Ovary (tissue), 9 donors: ENCODE measurements around the gene PRCD. TPM values are rescaled to one million over a fixed set of nuclear protein-coding genes. Genes with fewer than 3 reads are reported as not detected.
A peak's percentile ranks its signal among the peaks of the same experiment; 100 is the strongest.

Experiments used
- DNase-seq, 5 donors: peaks; one replicate each; pipeline ENCODE4 v3.0.0-alpha.2; 2019 to 2020
- H3K27ac ChIP-seq, 2 donors: fragments of 200-600 bp; one replicate each; pipeline versions ENCODE4 v1.5.1 to v1.8.0; 2019 to 2022
- H3K27me3 ChIP-seq: fragments of 200-600 bp; one replicate; pipeline ENCODE4 v1.8.0; 2022
- H3K36me3 ChIP-seq: fragments of 200-600 bp; sonication (generic); one replicate; pipeline ENCODE4 v1.5.1; 2019
- H3K4me1 ChIP-seq: one replicate; pipeline ENCODE4 v1.8.1; 2013; ENCODE audit warnings: mild to moderate bottlenecking, moderate library complexity; ENCODE audit not compliant: insufficient read depth
- H3K4me3 ChIP-seq: fragments of 200-600 bp; sonication (generic); one replicate; pipeline ENCODE4 v1.5.1; 2017
- H3K9me3 ChIP-seq, 2 donors: fragments of 200-600 bp in 1 of 2; sonication (generic) in 1 of 2; one replicate each; pipeline versions ENCODE4 v1.5.1 to v1.8.1; 2013 to 2019; ENCODE audit warnings: mild to moderate bottlenecking in 1 of 2, moderate library complexity in 1 of 2
- EP300 ChIP-seq: sonication (generic); formaldehyde crosslinking; IDR thresholded peaks from one replicate; pipeline ENCODE4 v1.6.1; 2017; ENCODE audit warnings: antibody characterized with exemption
- POLR2A ChIP-seq: fragments of 450-650 bp; IDR thresholded peaks from one replicate; pipeline ENCODE4 v1.6.1; 2017; ENCODE audit warnings: antibody characterized with exemption, mild to moderate bottlenecking, moderate library complexity
- WGBS, 3 donors: extraction: QIAGEN DNeasy Blood & Tissue Kit in 1 of 3; methylation state at CpG; one replicate each; pipeline versions ENCODE4 v1.1.5 to v1.1.7; 2013 to 2017; 5-methylcytosine and 5-hydroxymethylcytosine counted together
- intact Hi-C, 4 donors: fragments of 100-400 bp; cut with DNase I; formaldehyde crosslinking; loops; one replicate each; pipeline versions ENCODE4 v1.11.0 to v1.15.1; 2022 to 2023
- polyA plus RNA-seq, 2 donors: library from polyadenylated mRNA; stranded (reverse); fragments of 200-250 nt in 1 of 2; fragments of 350-450 nt in 1 of 2; fragmentation: Illumina TruSeq in 1 of 2; extraction: RNeasy Lipid Tissue Mini Kit (QIAGEN cat#74804) in 1 of 2; gene quantifications; one replicate each; pipeline ENCODE4 v1.2.3, GENCODE V29; 2013 to 2014
- total RNA-seq, 7 donors: library from RNA; depleted of rRNA in 2 of 7; stranded (reverse); fragments of >200 nt in 2 of 7; fragmentation: NEBNext Ultra II Directional in 3 of 7; extraction: Animal tissue kit (Norgen Biotek cat#: 25700) in 3 of 7; gene quantifications; one replicate each; pipeline versions ENCODE4 v1.1.0 to v1.2.4, GENCODE V29; 2016 to 2023
- TF ChIP-seq, protein P1 (sequence below), 3 donors: fragments of 450-650 bp in 2 of 3; fragments of 200-600 bp in 1 of 3; IDR thresholded peaks; one replicate each; pipeline versions ENCODE4 v1.5.1 to v1.8.0; 2016 to 2022; ENCODE audit warnings: antibody characterized with exemption in 3 of 3, mild to moderate bottlenecking in 1 of 3
- donor health status: DM: no; HTN: no; CAD: no; lungs with moderate emphysema.
- donor health status: DM: no; HTN: no; CAD: no.
- donor health status: Bipolar disorder and iron deficiency.
- donor health status: DM: yes; HTN: yes; CAD: no.
- donor health status: DM: no; HTN: no; CAD: no.
- donor health status: DM: yes; HTN: yes; CAD: no.

The PRCD gene
- total and polyA plus RNA-seq, 9 donors: 1.5 to 12.2 (median 2.8) TPM

DNA sequence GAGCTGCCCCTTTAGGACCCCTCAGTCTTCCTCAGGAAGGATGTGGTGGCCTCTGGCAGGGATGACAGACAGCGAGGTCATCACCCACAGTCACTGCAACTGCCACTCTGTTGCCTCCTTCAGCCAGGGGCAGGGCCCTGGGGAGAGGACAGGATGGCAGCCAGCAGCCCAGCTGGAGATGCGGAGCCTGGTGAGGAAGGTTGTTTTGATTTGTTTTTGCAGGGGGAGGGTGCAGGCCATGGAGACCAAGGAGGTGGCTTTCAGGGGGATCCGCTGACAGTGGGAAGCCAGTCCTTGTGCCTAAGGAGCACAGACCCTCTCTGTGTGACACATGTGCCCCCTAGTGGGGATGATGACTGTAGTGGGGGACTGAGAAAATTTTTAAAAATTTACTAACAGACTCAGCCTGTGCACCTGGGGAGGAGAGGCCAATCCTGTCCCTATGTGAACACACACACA is 7.4 kb downstream of the PRCD start:
- DNase-seq: peak; percentile 62 to 84 (median 70)
- H3K9me3 ChIP-seq: no peaks in the 10 kb centered on the region
- intact Hi-C loops: loop anchor here in 3 of 4 donors (1.0 to 2.0 kb wide), 2 partner anchors 24 to 25 kb away; no protein-coding TSS in a partner anchor
- no peaks in the 10 kb centered on the region for H3K36me3 ChIP-seq
- no peak overlapping the region for H3K4me3 ChIP-seq
- no peak overlapping the region for H3K27ac ChIP-seq
- TF ChIP-seq, protein P1, sequence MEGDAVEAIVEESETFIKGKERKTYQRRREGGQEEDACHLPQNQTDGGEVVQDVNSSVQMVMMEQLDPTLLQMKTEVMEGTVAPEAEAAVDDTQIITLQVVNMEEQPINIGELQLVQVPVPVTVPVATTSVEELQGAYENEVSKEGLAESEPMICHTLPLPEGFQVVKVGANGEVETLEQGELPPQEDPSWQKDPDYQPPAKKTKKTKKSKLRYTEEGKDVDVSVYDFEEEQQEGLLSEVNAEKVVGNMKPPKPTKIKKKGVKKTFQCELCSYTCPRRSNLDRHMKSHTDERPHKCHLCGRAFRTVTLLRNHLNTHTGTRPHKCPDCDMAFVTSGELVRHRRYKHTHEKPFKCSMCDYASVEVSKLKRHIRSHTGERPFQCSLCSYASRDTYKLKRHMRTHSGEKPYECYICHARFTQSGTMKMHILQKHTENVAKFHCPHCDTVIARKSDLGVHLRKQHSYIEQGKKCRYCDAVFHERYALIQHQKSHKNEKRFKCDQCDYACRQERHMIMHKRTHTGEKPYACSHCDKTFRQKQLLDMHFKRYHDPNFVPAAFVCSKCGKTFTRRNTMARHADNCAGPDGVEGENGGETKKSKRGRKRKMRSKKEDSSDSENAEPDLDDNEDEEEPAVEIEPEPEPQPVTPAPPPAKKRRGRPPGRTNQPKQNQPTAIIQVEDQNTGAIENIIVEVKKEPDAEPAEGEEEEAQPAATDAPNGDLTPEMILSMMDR (IDR thresholded peaks at IDR 0.05): peak; percentile 50 to 84 (median 79)
- no peak for TF ChIP-seq EP300
- H3K4me1 ChIP-seq: peaks cover 34% of the 10 kb centered on the region
- WGBS, 3 donors: 30 to 38% (median 33%) methylated on average over 3 of the region's 3 CpGs
- no peaks in the 10 kb centered on the region for H3K27me3 ChIP-seq

DNA sequence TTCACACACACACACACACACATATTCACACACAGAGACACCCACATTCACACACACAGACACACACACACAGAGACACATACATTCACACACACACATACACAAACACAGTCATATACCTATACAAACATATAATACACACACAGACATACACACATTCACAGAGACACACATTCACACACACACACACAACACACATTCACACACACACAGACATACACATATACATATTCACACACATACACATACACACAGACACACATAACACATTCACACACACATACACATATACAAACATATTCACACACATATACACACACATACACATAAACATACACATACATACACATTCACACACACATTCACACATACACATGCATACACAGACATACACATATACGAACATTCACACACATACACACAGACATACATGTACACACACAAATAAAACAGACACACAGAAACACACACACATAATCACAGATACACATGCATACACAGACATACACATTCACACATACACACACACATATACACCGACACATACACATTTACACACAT is 7.9 kb downstream of the PRCD start:
- 87 to 93% (median 89%) methylated on average over 2 of the region's 2 CpGs for WGBS, 3 donors
- H3K4me1 ChIP-seq: peaks cover 34% of the 10 kb centered on the region
- no peaks in the 10 kb centered on the region for H3K36me3 ChIP-seq
- no peak for TF ChIP-seq POLR2A
- no peaks in the 10 kb centered on the region for H3K9me3 ChIP-seq
- H3K27ac ChIP-seq: no peak overlapping the region
- no peak for DNase-seq
- H3K4me3 ChIP-seq: no peak overlapping the region
- intact Hi-C loops: loop anchor here in 3 of 4 donors (1.0 to 2.0 kb wide), 2 partner anchors 25 kb away; no protein-coding TSS in a partner anchor
- no peaks in the 10 kb centered on the region for H3K27me3 ChIP-seq

DNA sequence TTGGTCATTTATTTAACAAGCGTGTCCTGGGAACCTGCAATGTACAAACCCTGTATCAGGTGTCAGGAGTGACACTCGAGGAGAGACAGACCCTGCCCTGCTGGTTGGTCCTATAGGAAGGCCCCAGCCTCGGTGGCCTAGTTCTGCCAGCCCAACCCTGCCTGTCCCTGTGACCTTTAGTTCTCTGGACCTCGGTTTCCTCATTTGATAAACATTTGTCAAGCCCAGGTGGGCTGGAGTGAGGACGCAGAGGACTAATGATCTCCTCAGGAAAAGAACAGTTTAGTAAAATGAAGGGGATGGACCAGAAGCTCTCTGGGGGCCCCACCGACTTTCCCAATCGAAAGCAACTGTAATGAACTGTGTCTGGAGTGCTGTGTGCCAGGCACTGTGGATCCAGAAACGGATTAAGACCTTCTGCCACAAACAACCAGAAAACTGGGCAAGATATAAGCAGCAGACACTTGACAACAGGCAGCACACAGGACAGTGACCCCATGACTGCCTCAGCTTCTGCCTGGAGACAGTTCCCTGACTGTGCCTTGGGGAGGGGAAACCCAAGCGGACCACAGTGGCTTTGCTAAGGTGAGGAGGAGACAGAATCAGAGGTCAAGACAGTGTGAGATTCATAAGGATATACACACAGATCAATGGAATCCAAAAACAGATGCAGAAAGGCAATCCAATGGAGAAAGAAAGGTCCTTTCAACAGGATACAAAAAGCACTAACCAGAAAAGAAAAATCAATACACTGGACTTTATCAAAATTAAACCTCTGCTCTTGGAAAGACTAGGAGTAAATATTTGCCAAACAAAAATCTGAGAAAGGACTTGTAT is 8.8 kb downstream of the PRCD start:
- 67 to 71% (median 70%) methylated on average over 9 of the region's 9 CpGs for WGBS, 3 donors
- Histone ChIP-seq H3K27ac (no peak overlapping the region), H3K27me3 (no peaks in the 10 kb centered on the region), H3K9me3 (no peaks in the 10 kb centered on the region), H3K4me3 (no peak overlapping the region), H3K4me1 (peaks cover 32% of the 10 kb centered on the region), H3K36me3 (no peaks in the 10 kb centered on the region)
- intact Hi-C loops: no loop called here
- TF ChIP-seq EP300 (no peak), POLR2A (no peak)
- TF ChIP-seq, protein P1 (IDR thresholded peaks at IDR 0.05): no peak
- DNase-seq: no peak

DNA sequence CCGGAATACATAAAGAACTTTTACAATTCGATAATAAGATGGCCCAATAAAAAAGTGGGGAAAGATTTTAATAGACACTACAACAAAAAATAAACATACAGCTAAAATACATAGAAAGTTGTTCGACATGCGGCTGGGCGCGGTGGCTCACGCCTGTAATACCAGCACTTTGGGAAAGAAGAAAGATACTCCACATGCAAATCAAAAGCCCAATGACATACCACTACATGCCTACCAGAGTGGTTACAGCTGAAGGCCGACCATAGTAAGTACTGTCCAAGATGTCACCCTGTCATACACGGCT is 9.3 kb downstream of the PRCD start:
- no peaks in the 10 kb centered on the region for H3K9me3 ChIP-seq
- no peak overlapping the region for H3K4me3 ChIP-seq
- no peak overlapping the region for H3K27ac ChIP-seq
- WGBS, 3 donors: 83 to 89% (median 88%) methylated on average over 9 of the region's 9 CpGs
- intact Hi-C loops: no loop called here
- peaks cover 27% of the 10 kb centered on the region for H3K4me1 ChIP-seq
- no peaks in the 10 kb centered on the region for H3K36me3 ChIP-seq
- DNase-seq: no peak
- TF ChIP-seq POLR2A (no peak), EP300 (no peak)
- TF ChIP-seq, protein P1 (IDR thresholded peaks at IDR 0.05): no peak
- no peaks in the 10 kb centered on the region for H3K27me3 ChIP-seq

DNA sequence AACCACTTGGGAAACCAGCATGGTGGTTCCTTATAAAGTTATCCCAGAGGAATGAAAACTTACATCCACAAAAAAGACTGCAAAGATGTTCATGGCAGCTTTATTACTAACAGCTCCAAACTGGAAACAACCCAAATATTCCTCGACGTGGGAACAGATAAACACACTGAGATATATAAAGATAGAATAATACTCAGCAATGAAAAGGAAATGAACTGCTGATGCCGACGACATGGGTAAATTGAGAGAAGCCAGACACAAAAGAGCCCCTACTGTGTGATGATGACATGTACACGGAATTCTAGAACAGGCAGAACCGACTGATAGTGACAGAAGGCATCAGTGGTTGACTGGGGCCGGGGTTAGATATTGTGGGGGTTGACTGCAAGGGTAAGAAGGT is 9.7 kb downstream of the PRCD start:
- H3K4me1 ChIP-seq: peaks cover 23% of the 10 kb centered on the region
- no peak overlapping the region for H3K27ac ChIP-seq

More for the DNA sequence above, 9.7 kb downstream of the PRCD start:
- Histone ChIP-seq H3K4me3 (no peak overlapping the region), H3K9me3 (no peaks in the 10 kb centered on the region), H3K36me3 (no peaks in the 10 kb centered on the region), H3K27me3 (no peaks in the 10 kb centered on the region)
- TF ChIP-seq, protein P1 (IDR thresholded peaks at IDR 0.05): no peak
- TF ChIP-seq EP300: no peak
- no peak for TF ChIP-seq POLR2A
- 71 to 76% (median 73%) methylated on average over 7 of the region's 7 CpGs for WGBS, 3 donors
- intact Hi-C loops: no loop called here
- DNase-seq: no peak
